ENCODE results near the gene FXYD7.
"Not testable (repeated sequence)": the region's sequence is repeated elsewhere in the genome, so short reads cannot be mapped to it uniquely, and the experiment has no call there.

Gene FXYD7

GRCh38 chr19:35143231-35143715 lies at the start of gene FXYD7:
FXYD7 (plus strand) TSS chr19:35143255; CDS start chr19:35143334, 79 bp downstream.
- DNase-seq (ENCODE audit: low read depth), result no peak

DNA sequence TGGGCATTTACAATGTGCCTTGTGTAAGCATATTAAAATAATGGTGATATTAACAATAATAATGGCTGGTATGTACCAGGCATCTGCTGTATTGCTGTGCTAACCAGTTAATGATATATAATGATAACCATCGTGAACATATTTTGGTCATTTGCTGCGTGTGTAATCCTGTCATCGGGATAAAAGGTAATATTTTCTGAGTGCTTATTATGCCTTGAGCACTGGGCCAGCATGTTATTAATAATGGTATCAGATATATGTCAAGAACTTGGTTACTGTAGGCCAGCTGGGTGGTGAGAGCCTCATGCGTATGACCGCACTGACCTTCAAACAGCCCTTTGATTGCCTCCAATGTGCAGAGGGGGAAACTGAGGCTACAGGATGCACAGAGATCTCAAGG lies 49.6 kb upstream of the FXYD7 start:
- no peak for DNase-seq (ENCODE audit: low read depth)

DNA sequence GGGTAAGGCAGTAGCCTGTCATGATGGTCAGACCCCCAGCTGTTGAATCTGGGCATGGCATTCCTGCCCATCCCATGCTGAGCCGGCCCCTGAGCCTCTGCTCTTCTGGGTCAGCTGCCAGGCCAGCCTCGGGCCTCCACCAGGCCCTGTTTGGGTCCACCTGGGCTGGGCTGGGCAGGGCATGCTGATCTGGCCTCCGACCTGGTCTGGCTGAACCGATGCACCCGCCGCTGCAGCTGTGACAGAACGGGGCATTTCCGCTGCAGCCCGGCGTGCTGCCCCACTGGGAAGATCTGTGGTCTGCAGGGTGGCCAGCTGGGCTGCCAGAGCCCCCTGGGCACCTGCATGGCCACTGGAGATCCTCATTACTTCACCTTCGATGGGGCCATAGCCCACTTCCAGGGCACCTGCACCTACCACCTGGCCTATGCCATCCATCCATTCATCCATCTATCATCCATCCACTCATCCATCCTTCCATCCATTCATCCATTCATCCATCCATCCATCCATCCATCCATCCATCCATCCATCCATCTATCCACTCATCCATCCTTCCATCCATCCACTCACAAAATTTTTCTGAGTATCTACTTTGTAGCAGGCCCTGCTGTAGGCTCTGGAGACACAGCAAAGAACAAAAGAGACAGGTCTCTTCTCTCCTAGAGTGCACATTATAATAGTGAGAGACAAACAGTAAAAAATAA lies 49.0 kb upstream of the FXYD7 start:
- DNase-seq (ENCODE audit: low read depth), result no peak

DNA sequence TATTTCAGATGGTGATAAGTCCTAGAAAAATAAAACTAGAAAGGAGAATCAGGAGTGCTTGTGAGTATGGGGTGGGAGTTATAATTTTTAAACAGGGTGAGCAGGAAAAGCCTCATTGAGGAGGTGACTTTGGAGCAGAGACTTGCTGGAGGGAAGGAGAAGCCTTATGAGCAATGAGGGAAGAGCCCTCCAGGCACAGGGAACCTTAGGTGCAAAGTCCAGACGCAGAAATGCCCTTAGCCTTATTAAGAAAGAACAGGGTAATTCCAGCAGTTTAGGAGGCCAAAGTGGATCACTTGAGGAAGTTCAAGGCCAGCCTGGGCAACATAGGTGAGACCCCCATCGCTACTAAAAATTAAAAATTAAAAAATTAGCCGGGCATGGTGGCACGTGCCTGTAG lies 48.4 kb upstream of the FXYD7 start:
- no peak for DNase-seq (ENCODE audit: low read depth)

DNA sequence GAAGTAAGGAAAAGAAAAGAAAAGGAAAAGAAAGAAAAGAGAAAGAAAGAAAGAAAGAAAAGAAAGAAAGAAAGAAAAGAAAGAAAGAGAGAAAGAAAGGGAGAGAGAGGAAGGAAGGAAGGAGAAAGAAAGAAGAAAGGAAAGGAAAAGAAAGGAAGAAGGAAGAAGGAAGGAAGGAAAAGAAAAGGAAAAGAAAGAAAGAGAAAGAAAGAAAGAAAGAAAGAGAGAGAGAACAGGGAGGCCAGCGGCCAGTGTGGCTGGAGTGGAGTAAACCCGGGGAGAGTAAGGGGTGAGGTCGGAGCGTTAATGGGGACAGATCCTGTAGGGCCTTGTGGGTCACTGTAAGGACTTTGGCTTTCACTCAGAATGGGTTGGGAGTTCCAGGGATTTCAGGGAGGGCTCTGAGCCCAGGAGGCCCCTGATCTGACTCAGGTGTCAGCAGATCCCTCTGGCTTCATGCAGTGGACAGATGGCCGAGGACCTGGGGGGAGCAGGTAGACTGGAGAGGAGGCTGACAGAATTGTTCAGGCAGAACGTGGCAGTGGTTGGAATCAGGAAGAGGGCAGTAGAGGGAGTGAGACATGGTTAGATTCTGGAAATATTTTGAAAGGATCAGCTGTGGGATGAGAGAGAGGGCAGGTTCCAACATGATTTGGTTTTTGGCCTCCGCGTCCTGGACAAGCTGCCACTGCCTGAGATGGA lies 47.2 kb upstream of the FXYD7 start:
- no peak for DNase-seq (ENCODE audit: low read depth)

DNA sequence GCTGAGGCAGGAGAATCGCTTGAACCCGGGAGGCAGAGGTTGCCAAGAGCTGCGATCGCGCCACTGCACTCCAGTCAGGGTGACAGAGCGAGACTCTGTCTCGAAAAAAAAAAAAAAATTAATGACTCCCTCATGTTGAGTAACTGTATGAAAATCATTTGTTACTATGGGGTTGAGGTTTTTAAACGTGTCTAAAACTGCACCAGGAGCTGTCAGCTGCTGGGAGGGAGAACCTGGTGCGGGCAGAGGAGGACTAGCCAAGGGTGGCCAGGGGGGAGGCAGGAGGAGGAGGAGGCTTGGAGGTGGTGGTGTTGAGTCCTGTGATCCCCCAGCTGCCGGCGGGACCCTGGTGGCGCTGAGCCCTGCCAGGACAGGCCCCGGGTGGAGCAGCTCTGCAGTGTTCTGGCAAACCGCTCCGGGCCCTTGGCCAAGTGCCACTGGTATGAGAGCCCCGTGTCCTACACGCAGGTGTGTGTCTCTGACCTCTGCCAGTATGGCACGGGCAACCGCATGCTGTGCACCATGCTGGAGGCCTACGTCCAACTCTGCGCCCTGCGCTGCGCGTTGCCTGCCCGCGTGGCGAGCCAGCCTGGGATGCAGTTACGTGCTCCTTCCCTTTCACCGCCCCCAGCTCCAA lies 44.5 kb upstream of the FXYD7 start:
- no peak for DNase-seq (ENCODE audit: low read depth)

DNA sequence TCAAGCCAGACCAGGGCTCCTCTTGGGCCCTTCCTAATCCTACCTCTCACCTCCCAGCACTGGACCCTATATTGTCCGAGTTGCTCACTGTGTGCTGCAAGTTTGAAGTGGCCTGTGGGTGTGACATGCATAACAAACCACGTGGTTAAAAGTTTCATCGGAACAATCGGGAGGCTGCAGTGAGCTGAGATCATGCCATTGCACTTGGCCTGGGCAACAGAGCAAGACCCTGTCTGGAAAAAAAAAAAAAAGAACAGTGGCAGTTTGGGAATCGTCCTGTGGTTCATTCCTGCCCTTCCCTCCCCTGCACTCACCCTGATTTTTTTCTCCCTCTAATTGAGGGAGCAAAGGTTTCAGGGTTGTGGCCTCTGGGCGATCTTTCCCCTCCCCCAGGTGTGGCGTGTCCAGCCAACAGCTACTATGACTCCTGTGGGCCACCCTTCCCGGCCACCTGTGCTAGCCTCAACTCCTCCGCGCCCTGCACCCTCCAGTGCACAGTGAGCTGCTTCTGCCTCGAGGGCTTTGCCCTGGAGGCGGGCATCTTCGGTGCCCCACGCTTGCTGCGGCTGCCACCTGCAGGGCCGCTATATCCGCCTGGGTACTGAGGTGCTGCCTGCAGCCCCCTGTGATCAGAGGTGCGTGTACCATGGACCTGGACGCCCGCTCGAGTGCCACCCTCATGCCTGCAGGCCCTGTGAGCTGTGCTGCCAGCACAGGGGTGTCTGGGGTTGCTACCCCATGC lies 43.7 kb upstream of the FXYD7 start:
- DNase-seq (ENCODE audit: low read depth), result no peak

- DNase-seq (ENCODE audit: low read depth), result no peak
Observed at GRCh38 chr19:35099897-35100275, 43.2 kb upstream of the FXYD7 start.

- DNase-seq (ENCODE audit: low read depth), result no peak
Observed at GRCh38 chr19:35100588-35101533, 42.2 kb upstream of the FXYD7 start.

DNA sequence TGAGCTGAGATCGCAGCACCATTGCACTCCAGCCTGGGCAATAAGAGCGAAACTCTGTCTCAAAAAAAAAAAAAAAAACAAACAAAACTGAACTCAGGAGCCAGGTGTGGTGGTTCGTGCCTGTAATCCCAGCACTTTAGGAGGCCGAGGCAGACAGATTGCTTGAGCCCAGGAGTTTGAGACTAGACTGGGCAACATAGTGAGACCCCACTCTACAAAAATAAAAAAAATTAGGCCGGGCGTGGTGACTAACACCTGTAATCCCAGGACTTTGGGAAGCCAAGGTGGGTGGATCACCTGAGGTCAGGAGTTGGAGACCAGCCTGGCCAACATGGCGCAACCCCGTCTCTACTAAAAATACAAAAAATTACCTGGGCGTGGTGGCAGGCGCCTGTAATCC lies 41.1 kb upstream of the FXYD7 start:
- not testable (repeated sequence) for DNase-seq (ENCODE audit: low read depth)

- not testable (repeated sequence) for DNase-seq (ENCODE audit: low read depth)
Observed at GRCh38 chr19:35103614-35104013, 39.4 kb upstream of the FXYD7 start.

DNA sequence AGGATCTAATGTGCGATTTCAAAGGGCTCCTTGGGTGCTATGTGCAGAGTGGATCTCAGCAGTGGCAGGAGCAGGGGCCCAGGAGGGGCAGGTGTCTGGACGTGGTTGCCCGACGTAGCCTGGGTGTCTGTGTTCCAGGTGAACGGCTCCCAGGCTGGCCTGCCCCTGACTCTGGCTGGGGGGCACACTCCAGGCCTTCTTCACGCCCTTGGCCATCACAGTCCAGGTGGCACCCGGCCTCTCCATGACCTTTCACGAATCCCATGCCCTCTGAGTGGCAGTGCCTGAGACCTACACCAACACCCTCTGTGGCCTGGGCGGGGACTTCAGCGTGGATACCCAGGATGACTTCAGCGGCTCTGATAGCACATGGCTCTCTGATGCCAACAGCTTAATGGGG lies 38.7 kb upstream of the FXYD7 start:
- no peak for DNase-seq (ENCODE audit: low read depth)

DNA sequence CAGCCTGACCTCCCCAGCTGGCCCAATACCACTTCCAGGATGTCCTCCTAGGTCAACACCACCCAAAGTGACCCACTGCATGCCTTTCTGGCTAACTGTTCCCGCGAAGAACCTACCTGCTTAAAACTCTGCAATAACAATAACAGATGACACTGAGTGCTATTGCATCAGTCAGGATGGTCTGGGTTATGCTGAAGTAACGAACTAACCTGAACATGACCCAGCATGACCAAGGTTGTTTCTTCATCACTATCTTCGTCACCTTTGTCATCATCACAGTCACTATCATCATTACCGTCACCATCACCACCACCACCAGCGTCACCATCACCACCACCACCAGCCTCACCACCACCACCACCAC lies 38.0 kb upstream of the FXYD7 start:
- no peak for DNase-seq (ENCODE audit: low read depth)

- no peak for DNase-seq (ENCODE audit: low read depth)
Observed at GRCh38 chr19:35105411-35106290, 37.4 kb upstream of the FXYD7 start.

- no peak for DNase-seq (ENCODE audit: low read depth)
Observed at GRCh38 chr19:35106291-35106583, 36.8 kb upstream of the FXYD7 start.

- no peak for DNase-seq (ENCODE audit: low read depth)
Observed at GRCh38 chr19:35106898-35107541, 36.0 kb upstream of the FXYD7 start.

DNA sequence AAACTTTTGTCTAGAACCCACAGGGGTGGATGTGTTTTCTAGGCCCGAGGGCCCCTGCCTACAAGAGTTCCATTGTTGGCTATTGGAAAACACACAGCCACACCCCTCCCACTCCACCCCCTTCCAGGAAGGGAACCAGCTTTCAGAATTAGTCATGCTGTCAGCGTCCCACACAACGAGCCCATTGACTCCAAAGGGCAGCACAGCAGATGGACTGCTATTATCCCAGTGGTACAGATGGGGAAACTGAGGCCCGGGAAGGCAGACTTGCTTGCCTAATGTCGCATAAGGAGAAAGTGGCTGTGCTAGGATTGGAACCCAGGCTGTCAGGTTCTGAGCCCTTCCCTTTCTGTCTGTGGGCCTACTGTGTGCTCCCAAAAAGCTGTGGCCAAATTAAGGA lies 35.5 kb upstream of the FXYD7 start:
- DNase-seq (ENCODE audit: low read depth), result no peak

- no peak for DNase-seq (ENCODE audit: low read depth)
Observed at GRCh38 chr19:35108730-35109129, 34.3 kb upstream of the FXYD7 start.

DNA sequence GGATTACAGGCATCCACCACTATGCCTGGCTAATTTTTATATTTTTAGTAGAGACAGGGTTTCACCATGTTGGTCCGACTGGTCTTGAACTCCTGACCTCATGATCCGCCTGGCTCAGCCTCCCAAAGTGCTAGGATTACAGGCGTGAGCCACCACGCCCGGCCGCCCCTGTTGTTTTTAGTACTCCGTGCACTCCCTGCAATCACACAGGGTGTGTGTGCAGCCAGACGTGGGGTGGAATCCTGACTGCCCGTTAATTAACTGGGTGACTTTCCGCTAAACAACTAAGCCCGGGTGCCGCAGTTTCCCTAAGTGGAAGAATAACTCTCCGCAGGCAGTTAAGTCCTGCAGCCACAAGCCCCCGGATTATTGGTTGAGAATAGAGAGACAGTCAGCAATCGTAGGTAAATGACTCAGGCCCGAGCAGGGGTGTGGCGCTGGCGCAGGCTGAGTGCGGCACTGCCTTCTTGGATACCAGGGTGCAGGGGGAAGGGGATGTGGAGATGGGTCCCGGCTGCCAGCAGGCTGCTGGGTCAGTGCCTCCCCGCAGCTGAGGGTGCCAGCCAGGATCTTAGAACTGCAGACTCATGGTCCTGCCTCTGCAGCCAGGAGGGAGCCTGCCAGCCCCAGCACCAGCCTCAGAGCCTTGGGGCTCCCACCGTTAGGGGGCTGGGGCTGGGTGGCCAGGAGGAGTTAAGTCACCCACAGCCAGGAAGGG lies 33.5 kb upstream of the FXYD7 start:
- DNase-seq (ENCODE audit: low read depth), result no peak
